Neuronal stem cell (in vitro differentiated cells): ENCODE results near the gene PNPT1.

Experiments
- DNase-seq: peaks from one replicate; pipeline ENCODE4 v3.0.0-alpha.2; 2013; ENCODE audit warnings: low spot score
- H2AFZ ChIP-seq: one replicate; pipeline ENCODE4 v1.6.1; 2013; ENCODE audit warnings: mild to moderate bottlenecking, low read length, inconsistent platforms
- H2AK5ac ChIP-seq: 2 replicates; pipeline ENCODE4 v1.6.1; 2013; ENCODE audit warnings: low read depth, mild to moderate bottlenecking, inconsistent platforms, low read length, moderate library complexity, mixed read lengths
- H2BK120ac ChIP-seq: 2 replicates; pipeline ENCODE4 v1.6.1; 2013; ENCODE audit warnings: low read depth, mild to moderate bottlenecking, inconsistent platforms, low read length, moderate library complexity, mixed read lengths
- H2BK12ac ChIP-seq: one replicate; pipeline ENCODE4 v1.6.1; 2013; ENCODE audit warnings: low read length, inconsistent platforms
- H2BK15ac ChIP-seq: 2 replicates; pipeline ENCODE4 v1.6.1; 2013; ENCODE audit warnings: mild to moderate bottlenecking, low read length, inconsistent platforms, mixed read lengths
- H2BK5ac ChIP-seq: one replicate; pipeline ENCODE4 v1.6.1; 2013; ENCODE audit warnings: inconsistent platforms, mild to moderate bottlenecking, low read length, moderate library complexity
- H3K14ac ChIP-seq: one replicate; pipeline ENCODE4 v1.6.1; 2013; ENCODE audit warnings: low read length, inconsistent platforms
- H3K18ac ChIP-seq: 2 replicates; pipeline ENCODE4 v1.6.1; 2013; ENCODE audit warnings: low read length, inconsistent platforms
- H3K23ac ChIP-seq: 2 replicates; pipeline ENCODE4 v1.6.1; 2013; ENCODE audit warnings: low read depth, mild to moderate bottlenecking, mixed read lengths, low read length, inconsistent platforms; ENCODE audit not compliant: poor library complexity
- H3K27ac ChIP-seq: replicated peaks from 3 replicates; pipeline ENCODE4 v1.5.1; 2013; ENCODE audit warnings: low read length, inconsistent platforms
- H3K27me3 ChIP-seq, 3 experiments: 2 replicates each; pipeline ENCODE4 v1.6.1; 2013; ENCODE audit warnings: low read length in 3 of 3, mild to moderate bottlenecking in 2 of 3, inconsistent platforms in 1 of 3, low read depth in 1 of 3, mixed read lengths in 1 of 3, moderate library complexity in 1 of 3; ENCODE audit not compliant: control insufficient read depth in 3 of 3, insufficient read depth in 3 of 3
- H3K36me3 ChIP-seq, 2 donors: replicated peaks in 1 of 2; 2 replicates each; pipeline ENCODE4 v1.6.1; 2013; ENCODE audit warnings: low read length in 2 of 2; ENCODE audit not compliant: control insufficient read depth in 2 of 2, insufficient read depth in 2 of 2
- H3K4ac ChIP-seq: 2 replicates; pipeline ENCODE4 v1.6.1; 2013; ENCODE audit warnings: inconsistent platforms, mild to moderate bottlenecking, low read length, moderate library complexity
- H3K4me1 ChIP-seq, 2 donors: 1 replicate in 1 of 2; 2 replicates in 1 of 2; pipeline ENCODE4 v1.6.1; 2013; ENCODE audit warnings: low read length in 2 of 2, low read depth in 1 of 2; ENCODE audit not compliant: control insufficient read depth in 2 of 2, insufficient read depth in 1 of 2
- H3K4me2 ChIP-seq: one replicate; pipeline ENCODE4 v1.6.1; 2013; ENCODE audit warnings: mild to moderate bottlenecking, low read length, inconsistent platforms; ENCODE audit not compliant: insufficient read depth, poor library complexity, severe bottlenecking
- H3K4me3 ChIP-seq, 2 donors: 2 replicates each; pipeline ENCODE4 v1.5.1; 2013; ENCODE audit warnings: low read length in 2 of 2, mild to moderate bottlenecking in 2 of 2, inconsistent platforms in 1 of 2, moderate library complexity in 1 of 2
- H3K79me1 ChIP-seq: one replicate; pipeline ENCODE4 v1.6.1; 2013; ENCODE audit warnings: low read depth, mild to moderate bottlenecking, inconsistent platforms, low read length, moderate library complexity
- H3K9ac ChIP-seq: one replicate; pipeline ENCODE4 v1.6.1; 2013; ENCODE audit warnings: mild to moderate bottlenecking, low read depth, low read length, inconsistent platforms; ENCODE audit not compliant: poor library complexity
- H3K9me3 ChIP-seq, 2 donors: replicated peaks in 1 of 2; 2 replicates each; pipeline versions ENCODE3 to v1.6.1; 2013; ENCODE audit warnings: low read length in 2 of 2, mild to moderate bottlenecking in 2 of 2, inconsistent platforms in 1 of 2, low read depth in 1 of 2, mixed read lengths in 1 of 2, moderate library complexity in 1 of 2; ENCODE audit not compliant: control insufficient read depth in 2 of 2, insufficient read depth in 1 of 2
- H4K8ac ChIP-seq: one replicate; pipeline ENCODE4 v1.6.1; 2013; ENCODE audit warnings: low read depth, mild to moderate bottlenecking, inconsistent platforms, low read length, moderate library complexity
- H4K91ac ChIP-seq: one replicate; pipeline ENCODE4 v1.6.1; 2013; ENCODE audit warnings: low read length, low read depth, mild to moderate bottlenecking, inconsistent platforms; ENCODE audit not compliant: poor library complexity
- WGBS, 2 donors: extraction: QIAGEN DNeasy Blood & Tissue Kit; methylation state at CpG; one replicate each; pipeline ENCODE4 v1.1.7; 2013; ENCODE audit warnings: missing lambda C conversion rate in 2 of 2, mixed read lengths in 1 of 2; ENCODE audit not compliant: insufficient read length in 2 of 2, insufficient replicate concordance in 1 of 2; ENCODE audit errors: extremely low coverage in 2 of 2; 5-methylcytosine and 5-hydroxymethylcytosine counted together

Gene PNPT1

GRCh38 chr2:55617175-55618024, 76.2 kb downstream of the PNPT1 start, which contains the start of gene PPP4R3B:
Gene PPP4R3B, minus strand, starts transcription at chr2:55617622. Its CDS starts 337 bp downstream, at chr2:55617285.
- H2BK15ac ChIP-seq, result peak within 1 kb of the TSS; percentile 22
- H3K9ac ChIP-seq, result peak within 1 kb of the TSS; percentile 97
- no peaks in the 10 kb centered on the region for H3K9me3 ChIP-seq
- peak within 1 kb of the TSS; percentile 77 for H3K14ac ChIP-seq
- H3K18ac ChIP-seq, result peak within 1 kb of the TSS; percentile 96
- H3K4me2 ChIP-seq, result peak within 1 kb of the TSS; percentile 74
- WGBS, 2 donors, result no CpG with 5 or more reads among the region's 82 CpGs
- peak within 1 kb of the TSS; percentile 70 for H3K23ac ChIP-seq
- peak within 1 kb of the TSS; percentile 81 to 96 for H3K4me3 ChIP-seq
- H2BK120ac ChIP-seq, result no peak within 1 kb of the TSS
- peak; percentile 98 for DNase-seq
- peak within 1 kb of the TSS; percentile 68 for H2BK5ac ChIP-seq
- H3K4ac ChIP-seq, result peak within 1 kb of the TSS; percentile 89
- H4K91ac ChIP-seq, result peak within 1 kb of the TSS; percentile 90
- H2AFZ ChIP-seq, result peak within 1 kb of the TSS; percentile 91
- peaks cover 4 to 10% of the 10 kb centered on the region in 2 donors for H3K4me1 ChIP-seq
- H3K27ac ChIP-seq, result peak within 1 kb of the TSS; percentile 91
- H3K79me1 ChIP-seq, result peaks cover 12% of the 10 kb centered on the region
- peaks cover 3 to 50% of the 10 kb centered on the region in 2 donors for H3K36me3 ChIP-seq
- H2BK12ac ChIP-seq, result no peak within 1 kb of the TSS
- no peak within 1 kb of the TSS for H4K8ac ChIP-seq
- H2AK5ac ChIP-seq, result peak within 1 kb of the TSS; percentile 33
- no peaks in the 10 kb centered on the region for H3K27me3 ChIP-seq

GRCh38 chr2:55616551-55617174, 77.0 kb downstream of the PNPT1 start:
- Histone ChIP-seq H3K23ac (peak overlapping the region; percentile 70), H2BK120ac (no peak overlapping the region), H2BK12ac (no peak overlapping the region), H3K18ac (peak overlapping the region; percentile 96), H3K27ac (peak overlapping the region; percentile 91), H3K4me3 (peak overlapping the region; percentile 81 to 96), H3K9ac (peak overlapping the region; percentile 97), H2AFZ (peak overlapping the region; percentile 91), H3K4me1 (peaks cover 4 to 10% of the 10 kb centered on the region in 2 donors), H2BK15ac (peak overlapping the region; percentile 22), H3K27me3 (no peaks in the 10 kb centered on the region), H4K8ac (no peak overlapping the region), H3K4ac (peak overlapping the region; percentile 89), H3K79me1 (peaks cover 11% of the 10 kb centered on the region), H2AK5ac (no peak overlapping the region), H2BK5ac (peak overlapping the region; percentile 68), H4K91ac (no peak overlapping the region), H3K4me2 (peak overlapping the region; percentile 55), H3K9me3 (no peaks in the 10 kb centered on the region), H3K36me3 (peaks cover 6 to 58% of the 10 kb centered on the region in 2 donors), H3K14ac (peak overlapping the region; percentile 77)
- peak; percentile 15 for DNase-seq
- no CpG with 5 or more reads among the region's 24 CpGs for WGBS, 2 donors

GRCh38 chr2:55611997-55612396, 81.6 kb downstream of the PNPT1 start:
- Histone ChIP-seq H2BK15ac (no peak overlapping the region), H3K9me3 (no peaks in the 10 kb centered on the region), H3K27ac (no peak overlapping the region), H3K18ac (no peak overlapping the region), H4K8ac (no peak overlapping the region), H3K4me1 (peaks cover 0 to 4% of the 10 kb centered on the region in 2 donors), H3K36me3 (peaks cover 8 to 62% of the 10 kb centered on the region in 2 donors), H3K9ac (no peak overlapping the region), H3K23ac (no peak overlapping the region), H3K4me3 (no peak overlapping the region), H2BK120ac (no peak overlapping the region), H2BK5ac (no peak overlapping the region), H2AK5ac (no peak overlapping the region), H3K14ac (no peak overlapping the region), H2BK12ac (no peak overlapping the region), H2AFZ (no peak overlapping the region), H3K4ac (no peak overlapping the region), H3K27me3 (no peaks in the 10 kb centered on the region), H3K4me2 (no peak overlapping the region), H4K91ac (no peak overlapping the region), H3K79me1 (peaks cover 3% of the 10 kb centered on the region)
- no CpG with 5 or more reads among the region's 1 CpG for WGBS, 2 donors
- DNase-seq, result no peak
